Glutamatergic neuron (in vitro differentiated cells): Measurements from ENCODE around the gene CAMTA1. TPM values are rescaled to one million over a fixed set of nuclear protein-coding genes. Genes with fewer than 3 reads are reported as not detected.

Source experiments
- DNase-seq: peaks from one replicate; pipeline ENCODE4 v3.0.0; 2022
- H3K27ac Mint-ChIP-seq: one replicate; pipeline ENCODE4 v1.8.0; 2020; ENCODE audit warnings: mild to moderate bottlenecking, mixed read lengths, inconsistent platforms; ENCODE audit not compliant: unreplicated experiment
- H3K27me3 Mint-ChIP-seq: one replicate; pipeline ENCODE4 v1.8.0; 2020; ENCODE audit warnings: mild to moderate bottlenecking, moderate library complexity, mixed read lengths, inconsistent platforms; ENCODE audit not compliant: unreplicated experiment
- H3K36me3 Mint-ChIP-seq: one replicate; pipeline ENCODE4 v1.8.0; 2020; ENCODE audit warnings: mild to moderate bottlenecking, mixed read lengths, inconsistent platforms; ENCODE audit not compliant: unreplicated experiment
- H3K4me1 Mint-ChIP-seq: one replicate; pipeline ENCODE4 v1.8.0; 2020; ENCODE audit warnings: mild to moderate bottlenecking, low read depth, mixed read lengths, inconsistent platforms; ENCODE audit not compliant: unreplicated experiment
- H3K4me3 Mint-ChIP-seq: one replicate; pipeline ENCODE4 v1.8.0; 2020; ENCODE audit warnings: mild to moderate bottlenecking, mixed read lengths, inconsistent platforms; ENCODE audit not compliant: unreplicated experiment
- H3K9me3 Mint-ChIP-seq: one replicate; pipeline ENCODE4 v1.8.0; 2020; ENCODE audit warnings: mild to moderate bottlenecking, moderate library complexity, mixed read lengths, inconsistent platforms; ENCODE audit not compliant: unreplicated experiment
- total RNA-seq: library from RNA; stranded (reverse); fragmentation: NEBNext Ultra II Directional; extraction: Animal tissue kit (Norgen Biotek cat#: 25700); gene quantifications from one replicate; pipeline ENCODE4 v1.2.1, GENCODE V29; 2021; ENCODE audit not compliant: unreplicated experiment
- TF ChIP-seq, protein P1 (sequence below): fragments of 200-600 bp; sonication (generic); IDR thresholded peaks from one replicate; pipeline ENCODE4 v1.5.0; 2021; ENCODE audit not compliant: partially characterized antibody, unreplicated experiment

Gene CAMTA1
- total RNA-seq, 1 donor from 2014 or later: 77.2 TPM

DNA sequence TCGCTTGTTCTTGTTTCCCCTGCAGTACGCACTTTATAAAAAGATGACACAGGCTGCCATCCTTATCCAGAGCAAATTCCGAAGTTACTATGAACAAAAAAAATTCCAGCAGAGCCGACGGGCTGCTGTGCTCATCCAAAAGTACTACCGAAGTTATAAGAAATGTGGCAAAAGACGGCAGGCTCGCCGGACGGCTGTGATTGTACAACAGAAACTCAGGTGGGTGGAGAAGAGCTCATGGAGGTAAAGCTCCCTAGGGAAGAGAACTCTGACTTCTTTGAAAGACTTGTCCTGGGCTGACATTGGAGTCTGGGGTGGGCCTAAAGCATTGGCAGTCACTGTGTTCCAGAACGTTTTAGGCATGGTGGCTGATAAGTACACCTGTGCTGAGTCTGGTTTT is 965.9 kb downstream of the CAMTA1 start:
- peaks cover 4% of the 10 kb centered on the region for H3K36me3 Mint-ChIP-seq
- DNase-seq: no peak
- no peaks in the 10 kb centered on the region for H3K27me3 Mint-ChIP-seq
- peaks cover 6% of the 10 kb centered on the region for H3K4me1 Mint-ChIP-seq
- TF ChIP-seq, protein P1, sequence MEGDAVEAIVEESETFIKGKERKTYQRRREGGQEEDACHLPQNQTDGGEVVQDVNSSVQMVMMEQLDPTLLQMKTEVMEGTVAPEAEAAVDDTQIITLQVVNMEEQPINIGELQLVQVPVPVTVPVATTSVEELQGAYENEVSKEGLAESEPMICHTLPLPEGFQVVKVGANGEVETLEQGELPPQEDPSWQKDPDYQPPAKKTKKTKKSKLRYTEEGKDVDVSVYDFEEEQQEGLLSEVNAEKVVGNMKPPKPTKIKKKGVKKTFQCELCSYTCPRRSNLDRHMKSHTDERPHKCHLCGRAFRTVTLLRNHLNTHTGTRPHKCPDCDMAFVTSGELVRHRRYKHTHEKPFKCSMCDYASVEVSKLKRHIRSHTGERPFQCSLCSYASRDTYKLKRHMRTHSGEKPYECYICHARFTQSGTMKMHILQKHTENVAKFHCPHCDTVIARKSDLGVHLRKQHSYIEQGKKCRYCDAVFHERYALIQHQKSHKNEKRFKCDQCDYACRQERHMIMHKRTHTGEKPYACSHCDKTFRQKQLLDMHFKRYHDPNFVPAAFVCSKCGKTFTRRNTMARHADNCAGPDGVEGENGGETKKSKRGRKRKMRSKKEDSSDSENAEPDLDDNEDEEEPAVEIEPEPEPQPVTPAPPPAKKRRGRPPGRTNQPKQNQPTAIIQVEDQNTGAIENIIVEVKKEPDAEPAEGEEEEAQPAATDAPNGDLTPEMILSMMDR: no peak
- H3K27ac Mint-ChIP-seq: no peak overlapping the region
- no peak overlapping the region for H3K4me3 Mint-ChIP-seq
- no peaks in the 10 kb centered on the region for H3K9me3 Mint-ChIP-seq

- Mint-ChIP-seq H3K27ac (no peak overlapping the region), H3K36me3 (peaks cover 4% of the 10 kb centered on the region), H3K4me1 (peaks cover 6% of the 10 kb centered on the region), H3K27me3 (no peaks in the 10 kb centered on the region), H3K4me3 (no peak overlapping the region), H3K9me3 (no peaks in the 10 kb centered on the region)
- TF ChIP-seq, protein P1: peak; percentile 84
- DNase-seq: peak; percentile 53
Measured at GRCh38 chr1:7752512-7753417, 967.5 kb downstream of the CAMTA1 start.

DNA sequence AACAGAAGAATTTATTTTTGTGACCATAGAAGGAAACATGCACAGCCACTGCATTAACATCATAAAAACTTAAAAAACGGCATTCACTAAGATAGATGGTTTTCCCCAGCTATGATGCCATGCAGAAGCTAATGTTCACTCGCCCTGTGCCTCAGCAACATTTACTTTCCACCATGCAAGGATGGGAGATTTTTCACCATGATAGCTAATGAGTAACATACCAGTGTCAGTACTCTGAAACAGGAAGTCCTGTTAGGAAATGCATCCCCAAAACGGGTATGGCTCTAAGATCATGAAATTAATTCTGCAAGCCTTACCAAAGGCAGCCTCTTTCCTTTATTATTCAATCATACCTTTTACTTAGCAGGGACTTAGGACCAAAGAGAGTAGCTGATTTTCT is 968.4 kb downstream of the CAMTA1 start:
- Mint-ChIP-seq H3K27ac (no peak overlapping the region), H3K4me3 (no peak overlapping the region), H3K4me1 (peaks cover 6% of the 10 kb centered on the region), H3K36me3 (peaks cover 4% of the 10 kb centered on the region), H3K27me3 (no peaks in the 10 kb centered on the region), H3K9me3 (no peaks in the 10 kb centered on the region)
- no peak for DNase-seq
- TF ChIP-seq, protein P1: no peak

GRCh38 chr1:7754234-7754633 is 969.0 kb downstream of the CAMTA1 start:
- Mint-ChIP-seq H3K27ac (no peak overlapping the region), H3K27me3 (no peaks in the 10 kb centered on the region), H3K36me3 (peaks cover 4% of the 10 kb centered on the region), H3K4me3 (no peak overlapping the region), H3K9me3 (no peaks in the 10 kb centered on the region), H3K4me1 (peaks cover 6% of the 10 kb centered on the region)
- DNase-seq: no peak
- TF ChIP-seq, protein P1: no peak

DNA sequence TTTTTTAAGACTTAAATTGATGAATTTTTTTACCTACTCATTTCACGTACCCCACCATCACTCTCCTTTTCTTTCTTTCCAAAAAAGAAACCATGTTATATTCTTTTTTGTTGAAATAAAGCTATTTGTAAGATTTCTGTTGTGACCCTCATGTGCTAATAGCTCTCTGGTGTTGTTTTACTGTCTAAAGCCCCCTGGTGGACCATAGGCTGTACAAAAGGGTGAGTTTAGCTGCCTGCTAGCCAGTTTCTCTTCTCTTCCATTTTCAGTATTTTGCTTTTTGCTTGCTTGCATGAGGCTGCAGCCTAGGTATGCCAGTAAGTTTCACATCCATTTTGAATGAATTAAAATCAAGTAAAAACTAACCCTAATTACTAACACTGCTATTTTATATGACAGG is 970.2 kb downstream of the CAMTA1 start:
- Mint-ChIP-seq H3K27me3 (no peaks in the 10 kb centered on the region), H3K4me3 (no peak overlapping the region), H3K4me1 (peaks cover 6% of the 10 kb centered on the region), H3K36me3 (peaks cover 4% of the 10 kb centered on the region), H3K27ac (no peak overlapping the region), H3K9me3 (no peaks in the 10 kb centered on the region)
- no peak for DNase-seq
- TF ChIP-seq, protein P1: peak; percentile 44
